Astrocyte of the spinal cord (primary cell): ENCODE data around the gene TYW5.

Source experiments
- DNase-seq: peaks from one replicate; pipeline ENCODE4 v3.0.0; 2011; ENCODE audit warnings: low read depth, low spot score
- H3K4me3 ChIP-seq: 2 replicates; pipeline ENCODE4 v1.5.1; 2011; ENCODE audit warnings: low read depth, mild to moderate bottlenecking, low read length, moderate library complexity
- in situ Hi-C: cut with HindIII; loops from 2 replicates; pipeline ENCODE4 v1.10.0; 2017; ENCODE audit warnings: low sequenced_read_pairs
- TF ChIP-seq, protein P1 (sequence below): IDR thresholded peaks from 2 replicates; pipeline ENCODE4 v1.5.1; 2012; ENCODE audit warnings: low read depth, mild to moderate bottlenecking, low read length, inconsistent platforms

TYW5 gene

DNA sequence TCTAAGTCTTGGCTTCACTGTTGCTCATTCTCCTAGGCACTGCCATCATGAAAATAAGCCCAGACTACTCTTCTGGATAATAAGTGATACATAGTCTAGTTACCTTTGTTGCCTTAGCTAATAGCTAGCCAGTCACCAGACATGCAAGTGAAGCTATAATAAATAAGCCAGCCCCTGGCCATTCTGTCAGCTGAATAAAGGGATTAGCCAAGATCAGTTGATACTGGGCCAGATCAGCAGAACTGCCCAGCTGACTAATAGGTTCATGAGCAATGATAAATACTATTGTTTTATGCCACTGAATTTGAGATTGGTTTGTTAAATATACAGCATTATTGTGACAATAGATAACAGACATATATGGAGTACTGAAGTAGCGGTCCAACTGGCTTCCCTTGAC is 52.2 kb downstream of the TYW5 start:
- no peak overlapping the region for H3K4me3 ChIP-seq
- in situ Hi-C loops = no loop called here
- TF ChIP-seq, protein P1, sequence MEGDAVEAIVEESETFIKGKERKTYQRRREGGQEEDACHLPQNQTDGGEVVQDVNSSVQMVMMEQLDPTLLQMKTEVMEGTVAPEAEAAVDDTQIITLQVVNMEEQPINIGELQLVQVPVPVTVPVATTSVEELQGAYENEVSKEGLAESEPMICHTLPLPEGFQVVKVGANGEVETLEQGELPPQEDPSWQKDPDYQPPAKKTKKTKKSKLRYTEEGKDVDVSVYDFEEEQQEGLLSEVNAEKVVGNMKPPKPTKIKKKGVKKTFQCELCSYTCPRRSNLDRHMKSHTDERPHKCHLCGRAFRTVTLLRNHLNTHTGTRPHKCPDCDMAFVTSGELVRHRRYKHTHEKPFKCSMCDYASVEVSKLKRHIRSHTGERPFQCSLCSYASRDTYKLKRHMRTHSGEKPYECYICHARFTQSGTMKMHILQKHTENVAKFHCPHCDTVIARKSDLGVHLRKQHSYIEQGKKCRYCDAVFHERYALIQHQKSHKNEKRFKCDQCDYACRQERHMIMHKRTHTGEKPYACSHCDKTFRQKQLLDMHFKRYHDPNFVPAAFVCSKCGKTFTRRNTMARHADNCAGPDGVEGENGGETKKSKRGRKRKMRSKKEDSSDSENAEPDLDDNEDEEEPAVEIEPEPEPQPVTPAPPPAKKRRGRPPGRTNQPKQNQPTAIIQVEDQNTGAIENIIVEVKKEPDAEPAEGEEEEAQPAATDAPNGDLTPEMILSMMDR = no peak
- DNase-seq = no peak

DNA sequence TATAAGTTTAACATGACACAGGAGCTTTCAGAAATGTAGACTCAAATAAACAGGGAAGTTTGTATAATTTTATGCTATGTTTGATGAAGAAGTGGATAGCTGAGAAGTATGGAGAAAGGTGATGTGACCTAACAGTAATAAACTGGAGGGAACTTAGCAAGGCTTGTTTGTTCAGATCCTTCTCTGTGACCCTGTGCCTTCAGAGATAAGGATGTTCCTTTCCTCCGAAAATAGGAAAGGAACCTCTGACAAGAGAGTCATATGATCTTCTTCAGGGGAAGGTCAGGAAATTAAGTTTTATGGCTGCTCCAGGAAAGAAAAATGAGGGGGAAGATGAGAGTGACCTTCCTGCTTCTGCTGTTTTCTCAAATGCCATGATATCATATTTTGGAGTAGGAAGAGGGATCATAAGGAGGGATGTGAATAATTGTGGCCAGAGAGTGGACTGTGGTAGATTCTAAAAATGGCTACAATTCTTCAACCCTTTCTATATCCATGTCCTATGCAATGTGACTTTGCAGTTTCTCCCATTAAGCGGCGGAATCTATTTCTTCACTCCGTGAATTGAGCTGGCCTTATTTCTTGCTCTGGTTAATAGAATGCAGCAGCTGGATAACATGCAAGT is 52.7 kb downstream of the TYW5 start:
- TF ChIP-seq, protein P1 = no peak
- in situ Hi-C loops = no loop called here
- DNase-seq = no peak
- H3K4me3 ChIP-seq = no peak overlapping the region

GRCh38 chr2:199901942-199902341 is 53.3 kb downstream of the TYW5 start:
- TF ChIP-seq, protein P1 = no peak
- in situ Hi-C loops = no loop called here
- no peak overlapping the region for H3K4me3 ChIP-seq
- no peak for DNase-seq

DNA sequence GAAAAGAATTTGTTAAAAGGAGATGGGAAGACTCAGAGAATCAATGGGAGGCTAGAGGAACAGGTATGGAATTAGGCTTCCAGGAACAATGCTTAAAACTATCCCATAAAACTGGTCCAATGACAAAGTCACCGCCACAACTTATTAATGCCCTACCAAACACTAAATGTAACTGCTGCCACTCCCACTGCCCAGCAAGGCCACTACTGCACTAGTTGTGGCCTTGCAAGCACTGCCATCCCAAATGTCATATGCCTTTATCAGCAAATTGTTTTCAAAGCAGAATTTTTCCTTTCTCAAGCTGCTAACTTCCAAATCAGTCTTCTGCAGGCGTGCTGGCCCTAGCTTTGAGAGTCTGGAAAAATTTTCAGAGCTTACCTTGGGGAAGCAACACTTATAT is 58.7 kb downstream of the TYW5 start:
- in situ Hi-C loops = no loop called here
- H3K4me3 ChIP-seq = no peak overlapping the region
- TF ChIP-seq, protein P1 = no peak
- DNase-seq = no peak

- DNase-seq = no peak
- TF ChIP-seq, protein P1 = no peak
- no peak overlapping the region for H3K4me3 ChIP-seq
- in situ Hi-C loops = no loop called here
Measured at GRCh38 chr2:199895406-199895805, 59.9 kb downstream of the TYW5 start.

DNA sequence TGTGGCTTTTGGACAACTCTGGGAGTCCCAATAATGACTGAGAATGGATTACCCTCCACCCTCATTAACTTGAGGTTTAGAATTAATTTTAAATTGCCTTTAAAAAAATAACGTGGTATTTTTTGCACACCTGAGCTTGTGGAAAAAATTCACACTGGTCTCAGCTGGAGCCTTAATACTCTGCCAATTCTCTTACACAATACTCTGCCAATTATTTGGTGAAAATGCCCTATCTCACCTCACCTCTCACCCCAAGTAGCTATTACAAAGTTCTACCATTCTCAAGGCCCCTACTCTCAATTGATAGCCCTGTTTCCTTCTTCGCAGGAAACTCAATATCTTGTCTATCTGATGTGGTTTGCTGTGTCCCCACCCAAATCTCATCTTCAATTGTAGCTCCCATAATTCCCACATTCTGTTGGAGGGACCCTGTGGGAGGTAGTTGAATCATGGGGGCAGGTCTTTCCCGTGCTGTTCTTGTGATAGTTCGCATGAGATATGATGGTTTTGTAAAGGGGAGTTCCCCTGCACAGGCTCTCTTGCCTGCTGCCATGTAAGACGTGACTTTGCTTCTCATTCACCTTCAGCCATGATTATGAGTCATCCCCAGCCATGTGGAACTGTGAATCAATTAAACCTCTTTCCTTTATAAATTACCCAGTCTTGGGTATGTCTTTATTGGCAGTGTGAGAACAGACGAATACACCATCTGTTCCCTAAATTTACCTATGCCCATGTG is 71.6 kb downstream of the TYW5 start:
- no peak for DNase-seq
- H3K4me3 ChIP-seq = no peak overlapping the region
- TF ChIP-seq, protein P1 = no peak
- in situ Hi-C loops = no loop called here
